Stimulated activated CD8-positive, alpha-beta memory T cell treated with anti-CD3 and anti-CD28 coated beads, Interleukin-4, amount 100 ng/mL, for 1 hour (primary cell): ENCODE measurements around the gene TMPRSS13.

Experiments used
- DNase-seq, 2 donors: peaks; one replicate each; pipeline ENCODE4 v3.0.0-alpha.2; 2020; ENCODE audit warnings: low read depth in 2 of 2, low spot score in 1 of 2

Gene TMPRSS13

GRCh38 chr11:117900121-117900648 lies 29.0 kb downstream of the TMPRSS13 start:
- no peak for DNase-seq

GRCh38 chr11:117898059-117898458 lies 31.1 kb downstream of the TMPRSS13 start:
- DNase-seq: no peak

GRCh38 chr11:117892651-117893050 lies 36.6 kb downstream of the TMPRSS13 start:
- no peak for DNase-seq

- DNase-seq: no peak
These were observed 37.8 kb downstream of the TMPRSS13 start for GRCh38 chr11:117891362-117891761.

- no peak for DNase-seq
These were observed 41.0 kb downstream of the TMPRSS13 start for GRCh38 chr11:117888139-117888566.

- DNase-seq: no peak
These were observed 41.6 kb downstream of the TMPRSS13 start for GRCh38 chr11:117887431-117888138.

GRCh38 chr11:117885777-117886176 lies 43.4 kb downstream of the TMPRSS13 start:
- no peak for DNase-seq

GRCh38 chr11:117884994-117885393 lies 44.2 kb downstream of the TMPRSS13 start:
- no peak for DNase-seq

GRCh38 chr11:117883063-117883462 lies 46.1 kb downstream of the TMPRSS13 start:
- no peak for DNase-seq

- no peak for DNase-seq
These were observed 46.8 kb downstream of the TMPRSS13 start for GRCh38 chr11:117882311-117882905.

GRCh38 chr11:117881217-117881616 lies 48.0 kb downstream of the TMPRSS13 start:
- DNase-seq: no peak

- no peak for DNase-seq
These were observed 49.4 kb downstream of the TMPRSS13 start for GRCh38 chr11:117879516-117880480.

- no peak for DNase-seq
These were observed 50.2 kb downstream of the TMPRSS13 start for GRCh38 chr11:117878939-117879475.

- no peak for DNase-seq
These were observed 50.8 kb downstream of the TMPRSS13 start for GRCh38 chr11:117878314-117878938.

GRCh38 chr11:117877120-117877784 lies 52.0 kb downstream of the TMPRSS13 start:
- no peak for DNase-seq

GRCh38 chr11:117876341-117877119 lies 52.7 kb downstream of the TMPRSS13 start, which contains the start of gene FXYD6:
FXYD6 (minus strand) TSS chr11:117876658; CDS start chr11:117842776, 33,882 bp downstream.
- DNase-seq: no peak

GRCh38 chr11:117876059-117876340 lies 53.2 kb downstream of the TMPRSS13 start:
- DNase-seq: no peak

- no peak for DNase-seq
These were observed 53.7 kb downstream of the TMPRSS13 start for GRCh38 chr11:117875382-117876058.

- DNase-seq: no peak
These were observed 54.3 kb downstream of the TMPRSS13 start for GRCh38 chr11:117874910-117875381.
